ENCODE measurements around the gene DTL. TPM values are rescaled to one million over a fixed set of nuclear protein-coding genes. Genes with fewer than 3 reads are reported as not detected.
A peak's percentile ranks its signal among the peaks of the same experiment; 100 is the strongest.
"Not testable (repeated sequence)": the region's sequence is repeated elsewhere in the genome, so short reads cannot be mapped to it uniquely, and the experiment has no call there.

DTL gene
- total RNA-seq: 1.3 TPM
- long read RNA-seq, full-length matches to known transcripts: 1 of 1 reads
- long read RNA-seq, partial matches to known transcripts: 0 of 1 reads
- long read RNA-seq, other reads (novel, unspliced or antisense): 0 of 1 reads

- intact Hi-C loops (cut with DNase I): loop anchor here (10.0 kb wide), 1 partner anchor 420 kb away; no protein-coding TSS in a partner anchor
- DNase-seq (ENCODE audit: missing footprints) (peak; percentile 99), ATAC-seq (peak; percentile 98)
Measured at GRCh38 chr1:212035123-212035834, at the start of gene DTL, which contains the start of gene INTS7. DTL (plus strand) TSS chr1:212035748; CDS start chr1:212035891, 143 bp downstream. INTS7 (minus strand) TSS chr1:212035557; CDS start chr1:212035437, 120 bp downstream.

- ATAC-seq (no peak), DNase-seq (ENCODE audit: missing footprints) (no peak)
- intact Hi-C loops (cut with DNase I): no loop called here
Measured at GRCh38 chr1:211986628-211987254, 48.8 kb upstream of the DTL start.

- no peak for DNase-seq (ENCODE audit: missing footprints)
- no peak for ATAC-seq
- intact Hi-C loops (cut with DNase I): no loop called here
Measured at GRCh38 chr1:211991695-211992094, 43.9 kb upstream of the DTL start.

- intact Hi-C loops (cut with DNase I); DNase-seq (ENCODE audit: missing footprints); ATAC-seq: not testable (repeated sequence)
Measured at GRCh38 chr1:211997426-211997825, 38.1 kb upstream of the DTL start.

- intact Hi-C loops (cut with DNase I): no loop called here
- ATAC-seq (no peak), DNase-seq (ENCODE audit: missing footprints) (no peak)
Measured at GRCh38 chr1:212002536-212002935, 33.0 kb upstream of the DTL start.

GRCh38 chr1:212004895-212005608, 30.5 kb upstream of the DTL start:
- ATAC-seq (no peak), DNase-seq (ENCODE audit: missing footprints) (no peak)
- intact Hi-C loops (cut with DNase I): loop anchor here (2.0 kb wide), 1 partner anchor 34 kb away; no protein-coding TSS in a partner anchor

- ATAC-seq: no peak
- DNase-seq (ENCODE audit: missing footprints): no peak
- intact Hi-C loops (cut with DNase I): no loop called here
Measured at GRCh38 chr1:212007178-212007577, 28.4 kb upstream of the DTL start.

- intact Hi-C loops (cut with DNase I): no loop called here
- ATAC-seq: no peak
- DNase-seq (ENCODE audit: missing footprints): no peak
Measured at GRCh38 chr1:212007886-212008285, 27.7 kb upstream of the DTL start.

- intact Hi-C loops (cut with DNase I): no loop called here
Measured at GRCh38 chr1:212009561-212009960, 26.0 kb upstream of the DTL start.

GRCh38 chr1:212010004-212010403, 25.5 kb upstream of the DTL start:
- no peak for ATAC-seq
- intact Hi-C loops (cut with DNase I): no loop called here
- DNase-seq (ENCODE audit: missing footprints): no peak

More at GRCh38 chr1:212009561-212009960, 26.0 kb upstream of the DTL start:
- DNase-seq (ENCODE audit: missing footprints) (no peak), ATAC-seq (no peak)

- ATAC-seq (peak; percentile 84), DNase-seq (ENCODE audit: missing footprints) (no peak)
Measured at GRCh38 chr1:212012034-212012740, 23.4 kb upstream of the DTL start.

GRCh38 chr1:212013672-212014071, 21.9 kb upstream of the DTL start:
- DNase-seq (ENCODE audit: missing footprints) (no peak), ATAC-seq (no peak)
- intact Hi-C loops (cut with DNase I): no loop called here

More at GRCh38 chr1:212012034-212012740, 23.4 kb upstream of the DTL start:
- intact Hi-C loops (cut with DNase I): no loop called here

GRCh38 chr1:212020975-212021374, 14.6 kb upstream of the DTL start:
- intact Hi-C loops (cut with DNase I): no loop called here
- ATAC-seq (no peak), DNase-seq (ENCODE audit: missing footprints) (no peak)

- DNase-seq (ENCODE audit: missing footprints): no peak
- intact Hi-C loops (cut with DNase I): no loop called here
- ATAC-seq: no peak
Measured at GRCh38 chr1:212021563-212021962, 14.0 kb upstream of the DTL start.

GRCh38 chr1:212022908-212023307, 12.6 kb upstream of the DTL start:
- ATAC-seq; DNase-seq (ENCODE audit: missing footprints); intact Hi-C loops (cut with DNase I): not testable (repeated sequence)

GRCh38 chr1:212024469-212025149, 10.9 kb upstream of the DTL start:
- DNase-seq (ENCODE audit: missing footprints): no peak
- no peak for ATAC-seq
- intact Hi-C loops (cut with DNase I): no loop called here

GRCh38 chr1:212027727-212028126, 7.8 kb upstream of the DTL start:
- intact Hi-C loops (cut with DNase I); ATAC-seq: not testable (repeated sequence)
- peak; percentile 32 for DNase-seq (ENCODE audit: missing footprints)

GRCh38 chr1:212030936-212031528, 4.5 kb upstream of the DTL start:
- intact Hi-C loops (cut with DNase I): loop anchor here (10.0 kb wide), 1 partner anchor 424 kb away; no protein-coding TSS in a partner anchor
- ATAC-seq (no peak), DNase-seq (ENCODE audit: missing footprints) (no peak)

Data from Right ventricle myocardium inferior (tissue), 1 donor.